Uterus (tissue), 4 donors: ENCODE results near the gene XXYLT1. TPM values are rescaled to one million over a fixed set of nuclear protein-coding genes. Genes with fewer than 3 reads are reported as not detected.
A peak's percentile ranks its signal among the peaks of the same experiment; 100 is the strongest.
"Not testable (repeated sequence)": the region's sequence is repeated elsewhere in the genome, so short reads cannot be mapped to it uniquely, and the experiment has no call there.

Source experiments
- DNase-seq, 2 donors: peaks; one replicate each; pipeline ENCODE4 v3.0.0-alpha.2; 2019 to 2020
- H3K27ac ChIP-seq, 2 donors: fragments of 200-600 bp; sonication (generic); 1 replicate in 1 of 2; 2 replicates in 1 of 2; pipeline ENCODE4 v1.5.1; 2016 to 2018
- H3K27me3 ChIP-seq, 2 donors: fragments of 200-600 bp; sonication (generic); one replicate each; pipeline ENCODE4 v1.5.1; 2018 to 2019; ENCODE audit warnings: control low read depth in 1 of 2
- H3K36me3 ChIP-seq, 2 donors: fragments of 200-600 bp; sonication (generic); one replicate each; pipeline ENCODE4 v1.5.1; 2019; ENCODE audit warnings: control low read depth in 1 of 2
- H3K4me1 ChIP-seq, 2 donors: fragments of 200-600 bp; sonication (generic); one replicate each; pipeline ENCODE4 v1.5.1; 2018 to 2019; ENCODE audit warnings: control low read depth in 1 of 2
- H3K4me3 ChIP-seq, 2 donors: fragments of 200-600 bp; sonication (generic); 1 replicate in 1 of 2; 2 replicates in 1 of 2; pipeline ENCODE4 v1.5.1; 2018 to 2019; ENCODE audit warnings: mild to moderate bottlenecking in 1 of 2
- H3K9me3 ChIP-seq, 2 donors: fragments of 200-600 bp; sonication (generic); one replicate each; pipeline ENCODE4 v1.5.1; 2019; ENCODE audit warnings: control low read depth in 1 of 2
- POLR2A ChIP-seq, 2 donors: fragments of 450-650 bp; IDR thresholded peaks; one replicate each; pipeline ENCODE4 v1.6.1; 2016; ENCODE audit warnings: antibody characterized with exemption in 2 of 2, mild to moderate bottlenecking in 1 of 2, moderate library complexity in 1 of 2
- intact Hi-C: fragments of 100-400 bp; cut with DNase I; formaldehyde crosslinking; loops from one replicate; pipeline ENCODE4 v1.15.1; 2023; ENCODE audit warnings: low total_unique reads
- total RNA-seq, 4 donors: library from RNA; depleted of rRNA in 3 of 4; stranded (reverse); fragments of >200 nt in 3 of 4; gene quantifications; one replicate each; pipeline versions ENCODE4 v1.1.0 to v1.2.4, GENCODE V29; 2014 to 2023
- TF ChIP-seq, protein P1 (sequence below), 4 experiments: fragments of 200-600 bp in 2 of 4; fragments of 450-650 bp in 2 of 4; sonication (generic) in 2 of 4; IDR thresholded peaks; one replicate each; pipeline ENCODE4 v1.5.1; 2016 to 2019; ENCODE audit warnings: antibody characterized with exemption in 4 of 4, mild to moderate bottlenecking in 2 of 4, moderate library complexity in 1 of 4
- donor health status: DM: yes; HTN: yes; CAD: no.

The XXYLT1 gene
- total RNA-seq, 4 donors from 2014 or later, result 10.6 to 52.5 (median 23.8) TPM

DNA sequence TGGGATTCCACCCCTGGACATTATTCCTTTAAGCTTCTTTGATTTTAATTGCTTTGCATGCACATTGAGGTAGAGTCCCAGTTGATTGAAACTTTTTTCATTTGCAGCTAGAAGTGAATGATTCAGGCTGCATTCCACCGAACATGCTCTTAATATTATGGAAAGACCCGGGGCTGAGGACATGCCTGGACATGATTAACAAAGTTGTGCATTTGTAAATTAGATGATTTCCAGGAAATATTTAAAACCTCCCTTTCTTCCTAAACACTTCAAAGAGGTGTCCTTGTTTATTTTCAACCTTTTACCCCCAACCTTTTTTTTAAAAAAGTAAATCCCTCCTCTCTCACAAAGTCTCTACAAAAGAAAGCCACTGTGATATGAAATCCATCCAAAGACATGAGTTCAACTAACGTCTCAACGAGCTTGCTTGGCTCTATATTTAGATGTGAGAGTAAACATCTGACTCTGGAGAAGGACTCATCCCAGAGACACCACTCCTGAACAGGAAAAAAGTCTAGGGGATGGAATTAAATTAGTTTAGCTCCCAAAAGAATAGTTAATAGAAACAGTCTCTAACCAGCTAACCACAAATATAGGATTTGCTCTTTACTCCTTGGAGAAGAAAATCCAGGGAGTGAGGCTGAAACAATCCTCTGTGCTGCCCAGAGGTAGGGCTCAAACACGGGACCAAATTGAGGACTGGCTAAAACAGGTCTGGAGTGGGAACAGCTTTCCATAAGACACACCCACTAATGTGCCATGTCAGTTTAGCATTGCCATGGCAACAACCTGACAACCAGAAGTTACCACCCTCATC is 83.1 kb downstream of the XXYLT1 start:
- peak overlapping the region; percentile 49 to 65 for H3K27ac ChIP-seq
- no peaks in the 10 kb centered on the region for H3K36me3 ChIP-seq
- intact Hi-C loops, result no loop called here
- peaks cover 0 to 6% of the 10 kb centered on the region in 2 donors for H3K4me1 ChIP-seq
- H3K4me3 ChIP-seq, result no peak overlapping the region
- H3K9me3 ChIP-seq, result peaks cover 0 to 7% of the 10 kb centered on the region in 2 donors
- peak in 1 of 2 donors; percentile 13 for DNase-seq
- no peaks in the 10 kb centered on the region for H3K27me3 ChIP-seq
- no peak for TF ChIP-seq POLR2A (IDR thresholded peaks at IDR 0.05)
- TF ChIP-seq, protein P1, sequence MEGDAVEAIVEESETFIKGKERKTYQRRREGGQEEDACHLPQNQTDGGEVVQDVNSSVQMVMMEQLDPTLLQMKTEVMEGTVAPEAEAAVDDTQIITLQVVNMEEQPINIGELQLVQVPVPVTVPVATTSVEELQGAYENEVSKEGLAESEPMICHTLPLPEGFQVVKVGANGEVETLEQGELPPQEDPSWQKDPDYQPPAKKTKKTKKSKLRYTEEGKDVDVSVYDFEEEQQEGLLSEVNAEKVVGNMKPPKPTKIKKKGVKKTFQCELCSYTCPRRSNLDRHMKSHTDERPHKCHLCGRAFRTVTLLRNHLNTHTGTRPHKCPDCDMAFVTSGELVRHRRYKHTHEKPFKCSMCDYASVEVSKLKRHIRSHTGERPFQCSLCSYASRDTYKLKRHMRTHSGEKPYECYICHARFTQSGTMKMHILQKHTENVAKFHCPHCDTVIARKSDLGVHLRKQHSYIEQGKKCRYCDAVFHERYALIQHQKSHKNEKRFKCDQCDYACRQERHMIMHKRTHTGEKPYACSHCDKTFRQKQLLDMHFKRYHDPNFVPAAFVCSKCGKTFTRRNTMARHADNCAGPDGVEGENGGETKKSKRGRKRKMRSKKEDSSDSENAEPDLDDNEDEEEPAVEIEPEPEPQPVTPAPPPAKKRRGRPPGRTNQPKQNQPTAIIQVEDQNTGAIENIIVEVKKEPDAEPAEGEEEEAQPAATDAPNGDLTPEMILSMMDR (IDR thresholded peaks at IDR 0.05), result no peak

DNA sequence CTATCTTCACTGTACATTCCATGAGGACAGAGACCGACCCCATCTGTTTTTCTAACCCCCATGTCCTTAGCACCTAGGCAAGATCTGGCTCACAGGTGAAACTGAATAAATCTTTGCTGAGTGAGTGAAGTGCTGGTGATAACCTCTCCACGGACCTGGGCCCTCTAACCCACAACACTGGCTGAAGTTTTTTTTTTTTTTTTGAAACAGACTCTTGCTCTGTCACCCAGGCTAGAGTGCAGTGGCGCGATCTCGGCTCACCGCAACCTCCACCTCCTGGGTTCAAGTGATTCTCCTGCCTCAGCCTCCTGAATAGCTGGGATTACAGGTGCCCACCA is 84.3 kb downstream of the XXYLT1 start:
- H3K4me3 ChIP-seq, intact Hi-C loops, H3K9me3 ChIP-seq, H3K27me3 ChIP-seq, H3K4me1 ChIP-seq, DNase-seq, H3K36me3 ChIP-seq: not testable (repeated sequence)
- H3K27ac ChIP-seq, result peak overlapping the region in 1 of 2 donors; percentile 75

DNA sequence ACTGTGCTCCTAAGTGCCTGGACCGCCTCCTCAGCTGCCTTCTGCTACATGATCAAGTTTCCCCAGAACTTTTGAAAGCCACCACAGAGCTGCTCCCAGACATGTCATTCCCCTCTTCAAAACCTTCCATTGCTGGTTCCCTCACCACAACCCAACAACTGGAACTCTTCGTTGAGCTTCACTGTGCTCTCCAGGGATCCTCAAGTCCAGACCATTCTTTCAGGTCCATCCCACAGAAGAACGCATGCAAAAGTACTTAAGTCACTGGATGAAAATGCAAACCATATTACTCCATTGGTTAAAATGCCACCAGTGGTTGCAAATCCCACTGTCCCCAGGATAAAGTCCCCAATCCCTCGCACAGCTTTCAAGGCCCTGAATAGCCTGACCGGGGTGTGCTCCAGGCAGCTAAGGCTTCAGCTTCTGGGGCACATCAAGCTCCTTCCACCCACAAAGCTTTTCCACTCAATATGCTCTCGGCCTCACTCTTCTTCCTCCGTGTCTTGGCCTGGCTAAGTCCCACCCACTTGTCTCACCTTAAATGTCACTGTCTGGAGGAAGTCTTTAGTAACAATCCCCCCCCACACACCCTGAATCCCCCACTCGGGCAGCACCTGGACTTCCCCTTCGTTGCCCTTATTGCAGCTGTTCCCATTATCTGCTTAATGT is 84.8 kb downstream of the XXYLT1 start:
- Histone ChIP-seq H3K36me3 (no peaks in the 10 kb centered on the region), H3K27ac (peak overlapping the region; percentile 47 to 75), H3K27me3 (no peaks in the 10 kb centered on the region), H3K4me1 (peaks cover 6 to 9% of the 10 kb centered on the region in 2 donors), H3K9me3 (no peaks in the 10 kb centered on the region), H3K4me3 (no peak overlapping the region)
- no peak for TF ChIP-seq POLR2A (IDR thresholded peaks at IDR 0.05)
- TF ChIP-seq, protein P1 (IDR thresholded peaks at IDR 0.05), result no peak
- peak in 1 of 2 donors; percentile 10 for DNase-seq
- intact Hi-C loops, result no loop called here

DNA sequence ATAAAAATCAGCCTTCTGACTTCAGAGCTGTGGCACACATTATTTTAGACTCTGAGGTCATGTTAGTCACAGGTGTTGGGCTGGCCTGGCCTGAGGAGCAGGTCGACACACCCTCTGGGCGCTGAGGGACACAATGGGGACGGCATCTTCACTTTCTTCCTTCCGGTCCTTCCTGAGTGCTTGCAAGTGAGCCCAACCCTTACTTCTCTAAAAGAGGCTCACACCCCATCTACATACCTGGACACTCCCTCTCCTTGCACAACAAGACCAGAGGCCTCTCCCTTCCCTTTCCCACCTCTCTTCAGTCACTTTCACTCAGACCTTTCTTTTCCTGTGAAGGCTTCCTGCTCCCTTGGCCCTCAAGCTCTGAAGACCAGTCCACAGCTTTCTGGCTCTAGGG is 85.4 kb downstream of the XXYLT1 start:
- intact Hi-C loops, result no loop called here
- no peak for TF ChIP-seq POLR2A (IDR thresholded peaks at IDR 0.05)
- TF ChIP-seq, protein P1 (IDR thresholded peaks at IDR 0.05), result no peak
- H3K27ac ChIP-seq, result peak overlapping the region; percentile 47 to 75
- peaks cover 6 to 9% of the 10 kb centered on the region in 2 donors for H3K4me1 ChIP-seq
- H3K4me3 ChIP-seq, result no peak overlapping the region
- no peaks in the 10 kb centered on the region for H3K36me3 ChIP-seq
- H3K27me3 ChIP-seq, result no peaks in the 10 kb centered on the region
- peak in 1 of 2 donors; percentile 14 for DNase-seq
- no peaks in the 10 kb centered on the region for H3K9me3 ChIP-seq

DNA sequence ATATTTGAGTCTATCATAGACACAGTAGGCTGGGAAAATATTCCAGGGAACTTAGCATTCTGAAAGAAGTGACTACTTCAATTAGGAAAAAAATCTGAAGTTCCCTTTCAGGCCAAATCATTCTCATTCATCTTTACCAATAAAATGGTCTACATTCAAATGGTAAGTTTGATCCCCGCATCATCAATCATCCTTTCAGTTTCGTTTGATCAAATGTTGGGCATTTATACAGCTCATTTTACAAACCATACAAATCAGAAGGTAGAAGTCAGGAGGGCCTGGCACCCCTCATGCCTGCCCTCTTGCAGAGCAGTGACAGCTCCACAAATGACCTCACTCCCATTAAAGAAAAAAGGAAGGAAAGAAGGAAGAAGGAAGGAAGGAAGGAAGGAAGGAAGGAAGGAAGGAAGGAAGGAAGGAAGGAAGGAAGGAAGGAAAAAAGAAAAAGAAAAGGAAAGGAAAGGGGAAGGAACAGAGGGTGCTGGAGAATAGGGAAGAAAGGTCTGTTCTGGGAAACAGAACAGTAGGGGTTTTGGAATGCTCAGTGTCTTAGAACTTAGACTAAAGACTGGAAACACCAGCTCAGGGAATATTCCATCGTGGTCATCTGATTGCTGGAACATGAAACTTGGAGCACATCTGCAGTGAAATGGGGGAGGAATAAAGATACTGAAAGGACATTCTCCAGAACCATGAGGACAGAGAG is 86.1 kb downstream of the XXYLT1 start:
- peak overlapping the region; percentile 47 to 75 for H3K27ac ChIP-seq
- no peaks in the 10 kb centered on the region for H3K9me3 ChIP-seq
- no peaks in the 10 kb centered on the region for H3K36me3 ChIP-seq
- DNase-seq, result peak in 1 of 2 donors; percentile 17
- H3K27me3 ChIP-seq, result no peaks in the 10 kb centered on the region
- H3K4me1 ChIP-seq, result peaks cover 6 to 10% of the 10 kb centered on the region in 2 donors
- no peak overlapping the region for H3K4me3 ChIP-seq
- TF ChIP-seq, protein P1 (IDR thresholded peaks at IDR 0.05), result no peak
- TF ChIP-seq POLR2A (IDR thresholded peaks at IDR 0.05), result no peak
- intact Hi-C loops, result no loop called here
